ENCODE data around the gene HS3ST3A1.

Gene HS3ST3A1

DNA sequence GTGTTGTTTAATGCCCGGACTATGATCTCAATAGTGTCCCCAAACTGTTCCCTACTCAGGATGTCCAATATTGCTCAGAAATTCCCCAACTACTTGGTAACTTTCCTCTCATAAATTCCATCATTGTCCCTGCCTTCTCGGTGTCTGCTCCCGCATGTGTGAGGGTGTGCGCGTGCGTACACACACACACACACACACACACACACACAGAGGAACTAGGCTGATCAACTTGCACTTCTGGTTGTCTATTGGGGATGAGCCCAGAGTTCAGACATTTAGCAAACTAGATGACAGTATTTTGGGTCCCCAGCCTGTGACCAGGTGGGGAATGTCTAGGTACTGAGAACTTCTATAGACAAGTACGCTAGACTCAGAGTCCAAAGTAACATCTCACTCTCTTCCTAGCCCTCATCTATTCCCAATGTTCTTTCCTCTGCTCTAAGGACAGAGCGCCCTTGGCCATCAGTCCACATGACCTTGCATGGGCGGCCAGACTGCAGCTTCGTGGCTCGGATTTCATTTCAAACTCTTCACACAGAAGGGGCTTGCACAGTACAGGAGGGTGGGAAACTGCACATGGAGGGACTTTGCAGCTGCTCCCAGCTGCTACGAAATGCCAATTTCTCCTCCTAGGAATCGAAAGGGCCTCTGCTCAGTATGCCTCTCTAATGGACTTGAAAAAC lies 5.3 kb downstream of the HS3ST3A1 start:
- TF ChIP-seq, protein P1, sequence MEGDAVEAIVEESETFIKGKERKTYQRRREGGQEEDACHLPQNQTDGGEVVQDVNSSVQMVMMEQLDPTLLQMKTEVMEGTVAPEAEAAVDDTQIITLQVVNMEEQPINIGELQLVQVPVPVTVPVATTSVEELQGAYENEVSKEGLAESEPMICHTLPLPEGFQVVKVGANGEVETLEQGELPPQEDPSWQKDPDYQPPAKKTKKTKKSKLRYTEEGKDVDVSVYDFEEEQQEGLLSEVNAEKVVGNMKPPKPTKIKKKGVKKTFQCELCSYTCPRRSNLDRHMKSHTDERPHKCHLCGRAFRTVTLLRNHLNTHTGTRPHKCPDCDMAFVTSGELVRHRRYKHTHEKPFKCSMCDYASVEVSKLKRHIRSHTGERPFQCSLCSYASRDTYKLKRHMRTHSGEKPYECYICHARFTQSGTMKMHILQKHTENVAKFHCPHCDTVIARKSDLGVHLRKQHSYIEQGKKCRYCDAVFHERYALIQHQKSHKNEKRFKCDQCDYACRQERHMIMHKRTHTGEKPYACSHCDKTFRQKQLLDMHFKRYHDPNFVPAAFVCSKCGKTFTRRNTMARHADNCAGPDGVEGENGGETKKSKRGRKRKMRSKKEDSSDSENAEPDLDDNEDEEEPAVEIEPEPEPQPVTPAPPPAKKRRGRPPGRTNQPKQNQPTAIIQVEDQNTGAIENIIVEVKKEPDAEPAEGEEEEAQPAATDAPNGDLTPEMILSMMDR (conservative IDR thresholded peaks at IDR 0.05; ENCODE audit: low read depth) = no peak
- DNase-seq (ENCODE audit: low spot score) = no peak
- no peak overlapping the region for H3K27ac ChIP-seq
- ChIA-PET POLR2A (ENCODE audit: low non-redundant PET) (no interaction called here), CTCF (interaction anchor here (0.6 to 1.2 kb wide), 5 partner anchors 259 to 1186 kb away, joined by 3 to 8 read pairs (median 4); no protein-coding TSS in a partner anchor)

DNA sequence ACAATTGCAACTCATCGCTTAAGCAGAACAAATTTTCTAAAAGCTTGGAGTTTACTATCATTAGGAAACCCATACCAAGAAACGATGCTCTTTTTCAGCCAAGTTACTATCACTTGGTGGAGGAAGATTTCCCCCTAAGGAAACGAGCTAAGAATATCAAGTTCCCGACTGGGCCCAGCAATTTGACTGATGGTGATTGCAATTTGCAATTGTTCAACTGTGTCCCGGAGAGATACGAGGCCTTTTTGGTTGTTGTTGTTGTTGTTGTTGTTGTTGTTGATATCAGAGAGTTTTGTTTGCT lies 6.2 kb downstream of the HS3ST3A1 start:
- ChIA-PET POLR2A (ENCODE audit: low non-redundant PET) (no interaction called here), CTCF (interaction anchor here (0.7 kb wide), 2 partner anchors 249 to 275 kb away, joined by 5 to 8 read pairs; no protein-coding TSS in a partner anchor)
- TF ChIP-seq, protein P1 (conservative IDR thresholded peaks at IDR 0.05; ENCODE audit: low read depth) = no peak
- no peak for DNase-seq (ENCODE audit: low spot score)
- H3K27ac ChIP-seq = no peak overlapping the region

DNA sequence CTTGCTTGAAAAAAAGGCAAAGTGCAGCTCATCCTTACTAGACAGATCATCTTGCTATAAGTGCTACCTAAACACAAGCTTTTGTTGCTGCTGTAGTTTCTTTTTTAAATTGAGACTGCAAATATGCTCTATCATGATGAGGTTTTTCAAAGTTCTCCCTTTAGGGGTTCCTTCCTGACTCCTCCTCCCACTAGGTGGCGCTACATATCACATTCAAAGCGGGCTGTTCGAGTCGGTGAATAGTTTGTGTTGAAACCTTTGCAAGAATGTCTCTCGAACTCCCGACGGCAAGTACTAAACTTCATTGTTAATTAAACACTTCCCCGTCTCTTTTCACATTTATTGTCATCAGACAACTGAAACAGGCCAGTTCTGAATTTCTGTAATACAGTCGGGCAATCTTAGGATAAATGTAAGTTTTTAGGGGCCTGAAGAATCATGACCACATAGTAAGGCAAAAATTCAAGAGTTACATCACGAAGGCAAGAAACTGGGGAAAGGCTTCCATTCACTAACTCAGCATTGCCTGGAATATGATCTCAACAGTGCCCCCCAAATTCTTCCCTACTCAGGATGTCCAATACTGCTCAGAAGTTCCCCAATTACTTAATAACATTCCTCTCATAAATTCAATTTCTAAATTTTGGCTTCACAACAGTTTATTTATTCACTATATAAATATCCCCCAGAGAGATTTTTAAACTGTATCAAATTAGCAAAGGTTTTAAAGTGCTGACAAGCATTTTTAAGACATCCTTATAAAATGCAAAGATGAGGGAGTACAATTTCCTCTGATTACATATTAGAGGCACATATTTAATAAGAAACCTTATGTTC lies 6.7 kb downstream of the HS3ST3A1 start:
- TF ChIP-seq, protein P1 (conservative IDR thresholded peaks at IDR 0.05; ENCODE audit: low read depth) = peak; percentile 83
- CTCF ChIA-PET = interaction anchor here (0.7 kb wide), 1 partner anchor 249 kb away, joined by 5 read pairs; no protein-coding TSS in a partner anchor
- POLR2A ChIA-PET (ENCODE audit: low non-redundant PET) = no interaction called here
- no peak overlapping the region for H3K27ac ChIP-seq
- DNase-seq (ENCODE audit: low spot score) = peak; percentile 52

DNA sequence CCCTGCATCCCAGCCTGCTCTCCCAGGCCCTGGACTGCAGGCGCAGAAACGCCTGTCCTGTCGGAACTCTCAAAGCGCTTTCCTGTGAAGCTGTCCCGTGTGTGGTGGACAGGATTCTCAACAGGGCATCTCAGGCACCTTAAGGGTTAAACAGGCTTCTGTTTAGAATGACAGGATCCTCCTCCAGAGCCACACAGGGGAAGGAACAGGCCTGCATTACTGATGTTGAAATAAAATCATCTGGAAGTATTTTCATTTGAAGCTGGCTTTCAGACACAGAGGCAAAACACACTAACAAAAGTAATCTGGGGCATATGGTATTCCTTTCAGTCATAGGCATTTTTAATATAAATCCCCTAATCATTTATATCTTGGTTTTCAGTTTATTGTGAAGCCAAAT lies 7.4 kb downstream of the HS3ST3A1 start:
- H3K27ac ChIP-seq = no peak overlapping the region
- no peak for DNase-seq (ENCODE audit: low spot score)
- CTCF ChIA-PET = interaction anchor here (0.6 kb wide), 1 partner anchor 709 kb away, joined by 3 read pairs; no protein-coding TSS in a partner anchor
- TF ChIP-seq, protein P1 (conservative IDR thresholded peaks at IDR 0.05; ENCODE audit: low read depth) = no peak
- POLR2A ChIA-PET (ENCODE audit: low non-redundant PET) = no interaction called here

DNA sequence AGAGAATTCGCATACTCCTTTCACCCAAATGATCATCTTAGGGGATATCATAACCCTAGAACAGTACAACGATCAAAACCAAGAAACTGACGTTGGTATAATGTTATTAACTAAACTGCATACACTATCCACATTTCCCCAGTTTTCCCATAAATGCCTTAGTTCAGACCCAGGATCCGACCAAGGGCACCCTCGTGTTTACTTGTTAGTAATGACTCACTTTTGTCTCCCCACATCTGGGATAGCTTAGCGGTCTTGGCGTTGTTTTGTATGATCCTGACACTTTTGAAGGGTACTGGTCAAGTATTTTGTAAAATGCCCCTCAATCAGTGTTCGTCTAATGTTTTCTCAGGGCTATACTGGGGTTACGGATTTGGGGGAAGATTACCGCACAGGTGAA lies 8.0 kb downstream of the HS3ST3A1 start:
- TF ChIP-seq, protein P1 (conservative IDR thresholded peaks at IDR 0.05; ENCODE audit: low read depth) = no peak
- no peak for DNase-seq (ENCODE audit: low spot score)
- H3K27ac ChIP-seq = no peak overlapping the region
- POLR2A ChIA-PET (ENCODE audit: low non-redundant PET) = no interaction called here
- CTCF ChIA-PET = interaction anchor here (0.6 kb wide), 1 partner anchor 709 kb away, joined by 3 read pairs; no protein-coding TSS in a partner anchor

DNA sequence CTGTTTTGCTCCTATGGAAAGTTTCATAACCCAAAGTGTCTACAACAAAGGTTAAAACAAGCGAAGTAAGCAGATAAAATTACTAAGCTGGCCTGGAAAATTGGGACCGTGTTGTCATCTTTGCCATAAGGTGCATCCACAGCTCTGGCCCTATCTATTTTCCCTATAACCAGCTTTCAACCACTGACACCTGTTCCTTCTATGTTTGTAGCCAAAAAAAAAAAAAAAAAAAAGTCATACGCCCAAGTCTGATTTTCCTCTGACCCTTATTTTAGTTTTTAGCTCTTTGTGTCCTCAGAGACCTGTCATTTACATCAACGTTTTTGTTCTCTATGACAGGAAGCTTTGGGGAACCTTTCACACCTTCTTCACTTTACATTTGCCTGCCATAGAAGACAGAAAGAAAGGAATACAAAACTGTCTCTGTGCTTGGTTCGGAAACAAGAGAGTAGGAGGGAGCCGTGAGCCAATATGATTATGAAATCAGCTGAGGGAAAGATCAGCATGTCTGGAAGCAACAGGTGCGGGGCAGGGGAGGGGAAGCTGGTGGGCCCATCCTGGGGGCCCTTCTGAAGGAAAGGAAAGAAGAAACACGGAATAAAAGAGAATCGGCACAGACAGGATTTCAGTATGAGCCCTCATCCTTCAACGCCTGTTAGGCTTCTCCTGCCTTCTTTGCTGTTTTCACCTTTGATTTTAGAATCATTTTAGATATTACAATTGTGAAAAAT lies 8.5 kb downstream of the HS3ST3A1 start:
- TF ChIP-seq, protein P1 (conservative IDR thresholded peaks at IDR 0.05; ENCODE audit: low read depth) = no peak
- ChIA-PET POLR2A (ENCODE audit: low non-redundant PET) (no interaction called here), CTCF (interaction anchor here (0.7 kb wide), 1 partner anchor 721 kb away, joined by 5 read pairs; no protein-coding TSS in a partner anchor)
- H3K27ac ChIP-seq = no peak overlapping the region
- no peak for DNase-seq (ENCODE audit: low spot score)
